PC-3 (cell line): Measurements from ENCODE around the gene TROAP. TPM values are rescaled to one million over a fixed set of nuclear protein-coding genes. Genes with fewer than 3 reads are reported as not detected.
"Not testable (repeated sequence)": the region's sequence is repeated elsewhere in the genome, so short reads cannot be mapped to it uniquely, and the experiment has no call there.

Experiments
- ATAC-seq: fragments of 200-7000 bp; cut with Tn5 transposase; 2 replicates; pipeline ENCODE4 v1.9.1; 2020; ENCODE audit warnings: mild to moderate bottlenecking, moderate library complexity
- BruUV-seq: library from RNA; stranded (reverse); fragments of 400-500 nt; replicated peaks from 2 replicates; lab custom pipeline; 2021; lab: Mats Ljungman, UMichigan
- CTCF ChIA-PET: fragments of 300-600 bp; sonication (Branson Sonifier 250); formaldehyde crosslinking; loops from one replicate; lab custom pipeline; 2022; ENCODE audit warnings: antibody characterized with exemption; lab: Charles Lee
- POLR2A ChIA-PET: fragments of 300-600 bp; sonication (Branson Sonifier 250); formaldehyde crosslinking; loops from one replicate; lab custom pipeline; 2022; ENCODE audit warnings: antibody characterized with exemption; ENCODE audit not compliant: unreplicated experiment; lab: Charles Lee
- DNase-seq: peaks from one replicate; pipeline ENCODE4 v3.0.0-alpha.2; 2015
- H2AFZ ChIP-seq: fragments of 300-600 bp; sonication (generic); 2 replicates; pipeline ENCODE4 v1.6.0; 2016; ENCODE audit warnings: antibody characterized with exemption, low read length
- H3F3A ChIP-seq: fragments of 300-600 bp; sonication (generic); one replicate; pipeline ENCODE4 v1.6.0; 2017; ENCODE audit warnings: antibody characterized with exemption, low read length, control low read depth, mild to moderate bottlenecking; ENCODE audit not compliant: unreplicated experiment
- H3K27ac ChIP-seq: fragments of 300-600 bp; sonication (generic); 2 replicates; pipeline ENCODE4 v1.5.1; 2016; ENCODE audit warnings: mild to moderate bottlenecking, low read length
- H3K27me3 ChIP-seq: fragments of 300-600 bp; sonication (generic); 2 replicates; pipeline ENCODE4 v1.6.1; 2016; ENCODE audit warnings: low read length, mixed read lengths
- H3K36me3 ChIP-seq: fragments of 300-600 bp; sonication (generic); 2 replicates; pipeline ENCODE4 v1.6.1; 2016; ENCODE audit warnings: low read depth, mixed run types, low read length, mixed read lengths
- H3K4me1 ChIP-seq: fragments of 300-600 bp; sonication (generic); 2 replicates; pipeline ENCODE4 v1.5.1; 2016; ENCODE audit warnings: low read length; ENCODE audit not compliant: insufficient read depth
- H3K4me2 ChIP-seq: fragments of 300-600 bp; sonication (generic); 2 replicates; pipeline ENCODE4 v1.6.0; 2016; ENCODE audit warnings: low read length
- H3K4me3 ChIP-seq: fragments of 300-600 bp; sonication (generic); 2 replicates; pipeline ENCODE4 v1.5.1; 2016; ENCODE audit warnings: mild to moderate bottlenecking, low read length, mixed read lengths
- H3K79me2 ChIP-seq: fragments of 300-600 bp; sonication (generic); 2 replicates; pipeline ENCODE4 v1.6.1; 2017; ENCODE audit warnings: low read length, mixed read lengths
- H3K9ac ChIP-seq: fragments of 300-600 bp; sonication (generic); 2 replicates; pipeline ENCODE4 v1.6.0; 2016; ENCODE audit warnings: mild to moderate bottlenecking, low read length
- H3K9me2 ChIP-seq: fragments of 300-600 bp; sonication (generic); replicated peaks from 2 replicates; pipeline ENCODE4 v1.6.1; 2016; ENCODE audit warnings: mixed run types, low read length, mixed read lengths
- H3K9me3 ChIP-seq: fragments of 300-600 bp; sonication (generic); 2 replicates; pipeline ENCODE4 v1.6.1; 2016; ENCODE audit warnings: low read length, mixed read lengths
- H4K20me1 ChIP-seq: fragments of 300-600 bp; sonication (generic); 2 replicates; pipeline ENCODE4 v1.6.1; 2016; ENCODE audit warnings: low read length, mixed read lengths
- EZH2 ChIP-seq: fragments of 300-600 bp; sonication (generic); IDR thresholded peaks from one replicate; pipeline ENCODE4 v1.6.1; 2017; ENCODE audit warnings: antibody characterized with exemption, mild to moderate bottlenecking, low read length; ENCODE audit not compliant: unreplicated experiment
- EZH2phosphoT487 ChIP-seq: fragments of 300-600 bp; sonication (generic); IDR thresholded peaks from 2 replicates; pipeline ENCODE4 v1.6.1; 2018; ENCODE audit warnings: mild to moderate bottlenecking, antibody characterized with exemption, low read length, borderline replicate concordance
- intact Hi-C: fragments of 100-400 bp; cut with micrococcal nuclease; formaldehyde crosslinking; loops from 2 replicates; pipeline ENCODE4 v1.9.0; 2023
- total RNA-seq: library from RNA; depleted of rRNA; stranded (reverse); fragments of >200 nt; gene quantifications from 2 replicates; pipeline ENCODE4 v1.2.3, GENCODE V29; 2014; rRNA removed
- TF ChIP-seq, protein P1 (sequence below): fragments of 300-600 bp; sonication (generic); conservative IDR thresholded peaks from 2 replicates; pipeline ENCODE4 v1.5.1; 2017; ENCODE audit warnings: antibody characterized with exemption, low read depth, mild to moderate bottlenecking, low read length

TROAP gene
- total RNA-seq, 1 experiment from 2014 or later = 103 TPM

DNA sequence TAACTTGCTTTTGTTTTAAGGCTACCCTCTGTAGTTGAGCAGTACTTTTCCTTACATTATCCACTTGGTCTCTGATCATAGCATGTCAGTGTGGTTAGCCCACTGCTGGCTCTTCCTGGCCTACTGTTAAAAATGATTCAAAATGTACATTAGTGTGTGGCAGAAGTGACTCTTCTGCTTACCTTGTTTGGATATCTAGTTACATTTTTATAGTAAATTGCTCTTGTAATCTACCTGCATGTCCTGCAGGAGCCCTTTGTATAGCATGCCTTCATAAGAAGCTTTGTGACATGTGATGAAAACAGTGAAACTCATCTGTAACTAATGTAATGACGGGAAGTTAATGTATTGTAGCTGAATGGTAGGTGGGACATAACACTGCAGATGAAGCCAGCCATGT lies 52.4 kb downstream of the TROAP start:
- Histone ChIP-seq H3K9me2 (no peaks in the 10 kb centered on the region), H3K27me3 (no peaks in the 10 kb centered on the region), H3K27ac (no peak overlapping the region), H3K4me2 (no peak overlapping the region), H3K36me3 (peaks cover 5% of the 10 kb centered on the region; the same call in 1 of the 2 replicates), H3K9ac (no peak overlapping the region), H2AFZ (no peak overlapping the region), H3K4me3 (no peak overlapping the region), H3F3A (no peaks in the 10 kb centered on the region), H3K9me3 (no peaks in the 10 kb centered on the region), H3K4me1 (no peaks in the 10 kb centered on the region), H3K79me2 (peaks cover 84% of the 10 kb centered on the region), H4K20me1 (no peaks in the 10 kb centered on the region)
- intact Hi-C loops = no loop called here
- TF ChIP-seq, protein P1, sequence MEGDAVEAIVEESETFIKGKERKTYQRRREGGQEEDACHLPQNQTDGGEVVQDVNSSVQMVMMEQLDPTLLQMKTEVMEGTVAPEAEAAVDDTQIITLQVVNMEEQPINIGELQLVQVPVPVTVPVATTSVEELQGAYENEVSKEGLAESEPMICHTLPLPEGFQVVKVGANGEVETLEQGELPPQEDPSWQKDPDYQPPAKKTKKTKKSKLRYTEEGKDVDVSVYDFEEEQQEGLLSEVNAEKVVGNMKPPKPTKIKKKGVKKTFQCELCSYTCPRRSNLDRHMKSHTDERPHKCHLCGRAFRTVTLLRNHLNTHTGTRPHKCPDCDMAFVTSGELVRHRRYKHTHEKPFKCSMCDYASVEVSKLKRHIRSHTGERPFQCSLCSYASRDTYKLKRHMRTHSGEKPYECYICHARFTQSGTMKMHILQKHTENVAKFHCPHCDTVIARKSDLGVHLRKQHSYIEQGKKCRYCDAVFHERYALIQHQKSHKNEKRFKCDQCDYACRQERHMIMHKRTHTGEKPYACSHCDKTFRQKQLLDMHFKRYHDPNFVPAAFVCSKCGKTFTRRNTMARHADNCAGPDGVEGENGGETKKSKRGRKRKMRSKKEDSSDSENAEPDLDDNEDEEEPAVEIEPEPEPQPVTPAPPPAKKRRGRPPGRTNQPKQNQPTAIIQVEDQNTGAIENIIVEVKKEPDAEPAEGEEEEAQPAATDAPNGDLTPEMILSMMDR = no peak
- no peak for TF ChIP-seq EZH2
- no peak for TF ChIP-seq EZH2phosphoT487
- DNase-seq (peak; percentile 28), ATAC-seq (peak; percentile 78)
- BruUV-seq = no TSS peak
- ChIA-PET POLR2A (interaction anchor here (0.5 kb wide), 1 partner anchor 16 kb away, joined by 6 read pairs; no protein-coding TSS in a partner anchor), CTCF (interaction anchor here (0.5 to 0.6 kb wide), 2 partner anchors 9 to 44 kb away, joined by 3 to 5 read pairs; no protein-coding TSS in a partner anchor)

DNA sequence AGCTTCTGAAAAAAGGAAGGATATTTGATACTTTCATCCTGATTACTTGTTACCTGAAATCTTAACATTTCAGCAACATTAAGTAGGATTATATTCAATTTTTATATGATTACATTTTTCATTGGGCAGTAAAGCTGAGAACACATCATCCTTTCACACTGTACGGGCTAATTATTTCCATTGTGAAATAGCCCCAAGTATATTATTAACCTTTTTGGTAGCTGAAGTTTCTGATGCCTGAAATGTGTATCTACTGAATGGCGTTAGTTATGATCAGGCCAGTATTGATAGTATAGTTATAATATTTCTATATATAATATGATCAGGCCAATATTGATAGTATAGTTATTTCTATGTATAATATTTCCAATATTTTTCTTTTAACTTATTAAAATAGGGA lies 54.3 kb downstream of the TROAP start:
- BruUV-seq = no TSS peak

DNA sequence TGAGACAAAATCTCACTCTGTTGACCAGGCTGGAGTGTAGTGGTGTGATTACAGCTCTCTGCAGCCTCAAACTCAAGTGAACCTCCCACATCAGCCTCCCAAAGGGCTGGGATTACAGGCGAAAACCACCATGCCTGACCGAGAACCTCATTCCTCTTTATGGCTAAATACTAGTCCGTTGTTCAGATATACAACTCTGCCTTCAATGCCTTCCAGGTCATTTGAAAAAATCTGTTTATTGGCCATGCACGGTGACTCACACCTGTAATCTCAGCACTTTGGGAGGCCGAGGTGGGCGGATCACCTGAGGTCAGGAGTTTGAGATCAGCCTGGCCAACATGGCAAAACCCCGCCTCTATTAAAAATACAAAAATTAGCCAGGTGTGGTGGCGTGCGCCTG lies 57.1 kb downstream of the TROAP start:
- CTCF ChIA-PET, H3K4me1 ChIP-seq, H3K4me3 ChIP-seq, H3K27me3 ChIP-seq, POLR2A ChIA-PET, H3K9ac ChIP-seq, H3K4me2 ChIP-seq, H2AFZ ChIP-seq, H3K9me3 ChIP-seq, H3K36me3 ChIP-seq, H3K9me2 ChIP-seq, ATAC-seq, intact Hi-C loops, H3F3A ChIP-seq, DNase-seq, H3K27ac ChIP-seq, BruUV-seq: not testable (repeated sequence)
- H3K79me2 ChIP-seq = peaks cover 79% of the 10 kb centered on the region
- H4K20me1 ChIP-seq = peaks cover 20% of the 10 kb centered on the region; the same call in 1 of the 2 replicates

More for the DNA sequence above, 54.3 kb downstream of the TROAP start:
- CTCF ChIA-PET = no interaction called here
- no peaks in the 10 kb centered on the region for H3K4me1 ChIP-seq
- intact Hi-C loops = no loop called here
- H3K27me3 ChIP-seq = no peaks in the 10 kb centered on the region
- H3K36me3 ChIP-seq = peaks cover 5% of the 10 kb centered on the region; the same call in 1 of the 2 replicates
- H4K20me1 ChIP-seq = peaks cover 12% of the 10 kb centered on the region; the same call in 1 of the 2 replicates
- DNase-seq (no peak), ATAC-seq (no peak)
- POLR2A ChIA-PET = no interaction called here
- no peak overlapping the region for H3K4me2 ChIP-seq
- no peak overlapping the region for H3K9ac ChIP-seq
- no peak overlapping the region for H3K4me3 ChIP-seq
- H3K9me2 ChIP-seq = no peaks in the 10 kb centered on the region
- H3K79me2 ChIP-seq = peaks cover 82% of the 10 kb centered on the region
- H2AFZ ChIP-seq = no peak overlapping the region
- no peaks in the 10 kb centered on the region for H3K9me3 ChIP-seq
- H3K27ac ChIP-seq = no peak overlapping the region
- H3F3A ChIP-seq = no peaks in the 10 kb centered on the region
- TF ChIP-seq EZH2phosphoT487 (no peak), EZH2 (no peak)
- TF ChIP-seq, protein P1 = no peak

Other genes with a start within 250 kb of the TROAP start
- 0.04 and 0.23 TPM in 2 replicates for gene DHH, start 228.5 kb upstream of the TROAP start, total RNA-seq
- gene LMBR1L, start 212.4 kb upstream of the TROAP start, total RNA-seq = 17.1 and 18.5 TPM in 2 replicates
- 4,374 and 4,720 TPM in 2 replicates for gene TUBA1B, start 191.9 kb upstream of the TROAP start, total RNA-seq
- gene TUBA1A, start 134.2 kb upstream of the TROAP start, total RNA-seq = 46.1 and 46.9 TPM in 2 replicates
- gene TUBA1C, start 58.2 kb upstream of the TROAP start, total RNA-seq = 1,285 and 1,376 TPM in 2 replicates
- 0.15 TPM in 1 of 2 replicates, not detected in the other for gene PRPH, start 28.1 kb upstream of the TROAP start, total RNA-seq
- gene C1QL4, start 13.9 kb downstream of the TROAP start, total RNA-seq = 5.3 and 6.9 TPM in 2 replicates
- gene DNAJC22, start 23.6 kb downstream of the TROAP start, total RNA-seq = 12.9 and 16.8 TPM in 2 replicates
- gene SPATS2, start 44.2 kb downstream of the TROAP start, total RNA-seq = 27.0 and 29.0 TPM in 2 replicates
- gene KCNH3, start 215.8 kb downstream of the TROAP start, total RNA-seq = 0.07 and 0.12 TPM in 2 replicates
- gene MCRS1, start 244.9 kb downstream of the TROAP start, total RNA-seq = 86.8 and 95.8 TPM in 2 replicates